NOMO-1 treated with DMSO at 0.1 percent for 48 hours (cell line): Measurements from ENCODE around the gene POU4F1.
"Not testable (repeated sequence)": the region's sequence is repeated elsewhere in the genome, so short reads cannot be mapped to it uniquely, and the experiment has no call there.

Source experiments
- DNase-seq: peaks from one replicate; lab custom pipeline; 2025; ENCODE audit not compliant: unreplicated experiment; lab: John Stamatoyannopoulos, UW

POU4F1 gene

DNA sequence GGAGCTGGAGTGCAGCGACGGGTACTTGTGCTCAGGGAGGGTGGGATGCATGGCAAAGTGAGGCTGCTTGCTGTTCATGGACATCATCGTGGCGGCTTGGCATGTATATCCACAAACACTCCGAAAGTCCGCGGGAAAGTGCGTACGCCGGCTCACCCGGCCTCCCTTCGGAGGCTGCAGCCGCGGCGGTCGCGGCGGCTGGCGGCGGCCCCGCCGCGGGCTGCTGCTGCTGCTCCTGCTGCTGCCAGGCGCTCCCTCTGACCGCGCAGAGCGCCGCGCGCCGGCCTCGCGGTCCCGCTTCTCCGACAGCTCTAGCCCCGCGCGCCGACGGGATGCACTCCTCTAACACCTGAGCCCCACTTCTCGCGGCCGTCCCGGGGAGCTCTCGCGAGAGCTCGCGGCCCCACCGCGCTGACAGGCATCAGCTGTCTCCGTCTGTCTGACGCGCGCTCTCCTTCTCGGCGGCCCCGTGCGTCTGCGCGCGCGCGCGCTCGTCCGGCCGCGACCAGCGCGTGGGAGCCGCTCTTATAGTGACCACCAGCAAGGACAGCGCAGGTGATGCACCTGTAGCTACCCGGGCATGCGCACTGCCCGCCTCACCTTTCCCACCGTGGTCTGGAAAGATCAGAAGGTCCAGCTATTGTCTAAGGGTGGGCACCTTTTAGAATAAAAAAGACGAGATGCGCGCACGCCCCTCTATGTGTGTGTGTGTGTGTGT lies at the start of gene POU4F1:
Gene POU4F1, minus strand, starts transcription at position 313 of the 718 bp plus-strand sequence. Its CDS starts 226 bp downstream, at position 87.
- DNase-seq: peak; percentile 39

GRCh38 chr13:78652651-78653050 lies 49.3 kb upstream of the POU4F1 start:
- no peak for DNase-seq

GRCh38 chr13:78650717-78651083 lies 47.3 kb upstream of the POU4F1 start:
- no peak for DNase-seq

DNA sequence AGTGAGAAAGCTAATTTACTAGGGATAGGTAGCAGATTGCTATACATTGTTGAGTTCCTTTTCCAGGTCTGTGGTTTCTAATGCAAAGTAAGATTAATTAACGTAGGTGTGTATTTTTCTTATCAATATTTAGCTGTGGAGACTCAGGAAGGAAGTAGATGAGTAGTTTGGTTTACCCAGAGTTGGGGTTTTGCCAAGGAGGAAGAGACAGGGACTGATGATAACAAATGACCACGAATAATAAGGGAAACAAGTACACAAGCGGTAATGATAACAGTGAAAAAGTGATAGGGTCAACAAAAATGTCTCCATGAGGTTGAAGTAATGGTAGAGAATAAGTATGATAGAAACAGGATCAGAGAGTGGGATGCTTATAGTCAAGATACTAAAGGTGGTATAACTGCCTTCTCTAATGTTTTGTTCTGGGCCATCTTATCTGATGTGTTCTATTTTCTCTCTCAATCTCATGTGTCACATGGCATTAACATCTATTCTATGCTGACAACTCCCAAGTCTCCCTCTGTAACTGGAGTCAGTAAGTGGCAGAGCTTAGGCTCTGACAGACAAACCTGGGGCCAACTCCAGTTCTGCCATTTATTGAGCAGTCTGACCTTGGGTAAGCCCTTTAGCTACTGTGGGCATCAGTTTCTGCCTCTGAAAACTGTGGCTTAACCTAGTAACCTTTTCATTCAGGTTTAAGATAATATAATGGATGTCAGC lies 46.8 kb upstream of the POU4F1 start:
- DNase-seq: no peak

DNA sequence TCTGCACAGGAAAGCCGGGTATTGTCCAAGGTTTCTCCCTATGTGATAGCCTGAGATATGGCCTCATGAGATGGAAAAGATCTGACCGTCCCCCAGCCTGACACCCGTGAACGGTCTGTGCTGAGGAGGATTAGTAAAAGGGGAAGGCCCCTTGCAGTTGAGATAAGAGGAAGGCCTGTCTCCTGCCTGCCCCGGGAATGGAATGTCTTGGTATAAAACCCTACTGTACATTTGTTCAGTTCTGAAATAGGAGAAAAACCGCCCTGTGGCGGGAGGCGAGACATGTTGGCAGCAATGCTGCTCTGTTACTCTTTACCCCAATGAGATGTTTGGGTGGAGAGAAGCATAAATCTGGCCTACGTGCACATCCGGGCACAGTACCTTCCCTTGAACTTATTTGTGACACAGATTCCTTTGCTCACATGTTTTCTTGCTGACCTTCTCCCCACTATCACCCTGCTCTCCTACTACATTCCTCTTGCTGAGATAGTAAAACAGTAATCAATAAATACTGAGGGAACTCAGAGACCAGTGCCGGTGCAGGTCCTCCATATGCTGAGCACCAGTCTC lies 43.8 kb upstream of the POU4F1 start:
- not testable (repeated sequence) for DNase-seq

GRCh38 chr13:78638216-78638615 lies 34.9 kb upstream of the POU4F1 start:
- DNase-seq: no peak

DNA sequence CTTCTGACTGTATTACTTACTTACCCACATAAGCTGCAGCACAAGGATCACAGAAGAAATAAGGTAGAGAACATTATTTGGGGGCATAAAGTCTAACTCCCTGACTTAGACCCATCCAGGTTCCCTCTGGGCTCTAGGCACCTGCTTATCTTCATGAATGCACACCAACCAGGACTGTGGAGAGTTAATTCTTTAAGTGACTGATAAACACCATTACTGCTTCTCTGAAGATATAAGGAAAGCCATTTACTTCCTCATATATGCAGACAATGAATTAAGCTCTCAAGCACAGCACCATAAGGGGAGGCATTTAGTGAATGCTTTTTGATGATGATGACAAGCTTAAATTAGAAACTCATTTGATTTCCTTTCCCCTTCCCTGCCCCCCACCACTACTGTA lies 33.1 kb upstream of the POU4F1 start:
- DNase-seq: no peak

DNA sequence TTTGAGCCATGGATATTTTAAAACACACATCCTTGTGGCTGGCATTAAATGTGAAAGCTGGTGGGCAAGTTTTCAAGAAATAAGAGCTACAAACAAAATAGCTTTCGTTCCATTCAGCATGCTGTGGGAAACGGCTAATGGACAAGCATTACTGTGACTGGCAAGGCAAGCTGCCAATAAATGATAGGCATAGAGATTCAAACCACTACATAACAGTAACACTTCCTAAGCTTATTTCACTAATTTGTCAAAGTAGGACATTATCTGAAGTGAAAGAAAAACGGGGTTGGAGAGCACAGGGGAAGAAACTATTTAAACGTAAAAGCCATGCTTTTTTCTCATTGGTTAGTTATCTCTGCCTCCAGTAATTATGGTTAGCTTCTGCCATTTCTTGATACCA lies 29.6 kb upstream of the POU4F1 start:
- DNase-seq: no peak

DNA sequence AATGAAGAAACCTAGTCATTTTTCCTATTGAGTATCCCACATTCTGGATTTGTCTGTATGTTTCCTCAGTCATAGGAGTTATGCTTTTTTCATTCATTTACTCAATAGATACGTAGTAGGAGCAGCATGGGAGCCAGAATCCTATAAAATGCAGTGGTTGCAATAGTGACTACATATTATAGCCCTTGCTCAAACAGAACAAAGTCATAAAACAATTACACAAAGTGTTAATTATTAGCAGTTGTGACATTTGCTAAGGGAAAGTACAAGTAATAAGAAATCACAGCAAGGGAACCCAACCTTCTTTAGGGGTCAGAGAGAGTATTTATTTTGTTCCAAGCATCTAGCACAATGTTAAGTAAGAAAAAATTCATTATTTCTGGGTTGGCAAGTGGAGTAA lies 27.7 kb upstream of the POU4F1 start:
- DNase-seq: no peak

GRCh38 chr13:78630511-78630910 lies 27.2 kb upstream of the POU4F1 start:
- DNase-seq: no peak

GRCh38 chr13:78625384-78625783 lies 22.0 kb upstream of the POU4F1 start:
- no peak for DNase-seq

GRCh38 chr13:78623132-78623531 lies 19.8 kb upstream of the POU4F1 start:
- DNase-seq: no peak

- no peak for DNase-seq
Measured at GRCh38 chr13:78620936-78621470, 17.7 kb upstream of the POU4F1 start.

DNA sequence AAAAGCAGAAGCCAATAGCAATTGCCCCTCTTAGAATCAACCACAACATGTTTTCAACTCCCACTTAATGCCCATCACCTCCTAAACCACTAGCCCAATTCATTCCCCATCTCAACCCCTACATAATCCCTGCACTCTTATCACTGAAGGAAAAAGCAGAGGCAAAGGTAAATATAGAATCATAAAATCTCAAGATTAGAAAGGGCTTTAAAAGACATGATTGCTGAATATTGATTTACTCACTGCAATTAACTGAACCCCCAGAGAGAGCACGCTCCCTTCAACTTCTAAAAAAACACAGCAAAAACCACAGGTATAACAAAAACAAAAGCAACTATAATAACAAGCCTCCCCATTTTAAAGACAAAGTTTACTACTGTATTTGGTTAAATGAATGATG lies 15.1 kb upstream of the POU4F1 start:
- DNase-seq: no peak

- DNase-seq: no peak
Measured at GRCh38 chr13:78611040-78611439, 7.7 kb upstream of the POU4F1 start.

DNA sequence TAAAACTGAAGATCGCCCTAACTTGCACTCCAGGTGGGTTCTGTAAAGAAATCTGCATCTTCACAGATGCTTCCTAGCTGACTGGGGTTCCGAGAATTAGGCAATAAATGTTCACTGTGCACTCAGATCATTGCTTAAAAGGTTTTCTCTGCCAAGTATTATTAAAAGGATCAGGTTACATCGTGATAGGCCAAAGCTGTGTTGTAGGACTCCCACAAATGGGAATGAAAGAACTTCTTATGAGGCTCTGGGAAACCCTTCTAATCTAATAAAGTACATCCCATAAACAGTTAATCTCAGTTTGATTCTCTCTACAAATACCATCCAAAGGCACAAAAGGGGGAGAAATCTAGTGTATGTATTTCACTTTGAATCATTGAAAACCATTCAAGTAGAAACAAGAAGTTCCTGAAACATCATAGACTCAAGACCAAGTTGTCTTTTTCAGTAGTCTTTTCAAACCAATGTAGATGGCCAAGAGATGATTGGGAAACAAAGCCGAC lies 7.1 kb upstream of the POU4F1 start:
- no peak for DNase-seq

GRCh38 chr13:78609464-78610205 lies 6.3 kb upstream of the POU4F1 start:
- no peak for DNase-seq

- no peak for DNase-seq
Measured at GRCh38 chr13:78608688-78609463, 5.5 kb upstream of the POU4F1 start.

- no peak for DNase-seq
Measured at GRCh38 chr13:78608252-78608687, 4.9 kb upstream of the POU4F1 start.
